IPS-20b (cell line): ENCODE data around the gene ERCC2.
"Not testable (repeated sequence)": the region's sequence is repeated elsewhere in the genome, so short reads cannot be mapped to it uniquely, and the experiment has no call there.

Experiments
- H3K27ac ChIP-seq: one replicate; pipeline ENCODE4 v1.5.1; 2013; ENCODE audit warnings: low read length
- H3K27me3 ChIP-seq: 2 replicates; pipeline ENCODE4 v1.6.1; 2013; ENCODE audit warnings: mild to moderate bottlenecking, low read length, inconsistent platforms; ENCODE audit not compliant: insufficient read depth
- H3K36me3 ChIP-seq: 2 replicates; pipeline ENCODE4 v1.6.1; 2013; ENCODE audit warnings: low read depth, mild to moderate bottlenecking, inconsistent platforms, low read length, moderate library complexity; ENCODE audit not compliant: insufficient read depth
- H3K4me1 ChIP-seq: 2 replicates; pipeline ENCODE4 v1.6.1; 2013; ENCODE audit warnings: mild to moderate bottlenecking, control low read depth, inconsistent platforms, low read length, moderate library complexity; ENCODE audit not compliant: insufficient read depth
- H3K4me3 ChIP-seq: 2 replicates; pipeline ENCODE4 v1.5.1; 2013; ENCODE audit warnings: mild to moderate bottlenecking, low read length, inconsistent platforms
- H3K9ac ChIP-seq: 2 replicates; pipeline ENCODE4 v1.6.1; 2013; ENCODE audit warnings: low read depth, mild to moderate bottlenecking, inconsistent platforms, low read length, moderate library complexity
- H3K9me3 ChIP-seq: 2 replicates; pipeline ENCODE4 v1.6.1; 2013; ENCODE audit warnings: mild to moderate bottlenecking, low read depth, low read length, inconsistent platforms; ENCODE audit not compliant: insufficient read depth

The ERCC2 gene

GRCh38 chr19:45370410-45371204, at the start of gene ERCC2:
TSS of gene ERCC2 (minus strand) at chr19:45370573. CDS start at chr19:45370540, 33 bp downstream.
- peak within 1 kb of the TSS; percentile 87 for H3K4me3 ChIP-seq
- H3K36me3 ChIP-seq = peaks cover 21% of the 10 kb centered on the region
- no peaks in the 10 kb centered on the region for H3K9me3 ChIP-seq
- peak within 1 kb of the TSS; percentile 86 for H3K9ac ChIP-seq
- no peak within 1 kb of the TSS for H3K27ac ChIP-seq
- no peaks in the 10 kb centered on the region for H3K4me1 ChIP-seq
- H3K27me3 ChIP-seq = no peaks in the 10 kb centered on the region

GRCh38 chr19:45419895-45420294, 49.5 kb upstream of the ERCC2 start:
- H3K4me3 ChIP-seq = no peak overlapping the region
- H3K9ac ChIP-seq = no peak overlapping the region
- H3K4me1 ChIP-seq = no peaks in the 10 kb centered on the region; the same call in 1 of the 2 replicates
- H3K27me3 ChIP-seq = no peaks in the 10 kb centered on the region
- no peaks in the 10 kb centered on the region for H3K9me3 ChIP-seq
- H3K36me3 ChIP-seq = peaks cover 21% of the 10 kb centered on the region
- no peak overlapping the region for H3K27ac ChIP-seq

GRCh38 chr19:45419396-45419795, 49.0 kb upstream of the ERCC2 start:
- H3K4me3 ChIP-seq = no peak overlapping the region
- no peaks in the 10 kb centered on the region for H3K9me3 ChIP-seq
- H3K36me3 ChIP-seq = peaks cover 26% of the 10 kb centered on the region
- H3K4me1 ChIP-seq = no peaks in the 10 kb centered on the region; the same call in 1 of the 2 replicates
- no peak overlapping the region for H3K27ac ChIP-seq
- no peak overlapping the region for H3K9ac ChIP-seq
- no peaks in the 10 kb centered on the region for H3K27me3 ChIP-seq

DNA sequence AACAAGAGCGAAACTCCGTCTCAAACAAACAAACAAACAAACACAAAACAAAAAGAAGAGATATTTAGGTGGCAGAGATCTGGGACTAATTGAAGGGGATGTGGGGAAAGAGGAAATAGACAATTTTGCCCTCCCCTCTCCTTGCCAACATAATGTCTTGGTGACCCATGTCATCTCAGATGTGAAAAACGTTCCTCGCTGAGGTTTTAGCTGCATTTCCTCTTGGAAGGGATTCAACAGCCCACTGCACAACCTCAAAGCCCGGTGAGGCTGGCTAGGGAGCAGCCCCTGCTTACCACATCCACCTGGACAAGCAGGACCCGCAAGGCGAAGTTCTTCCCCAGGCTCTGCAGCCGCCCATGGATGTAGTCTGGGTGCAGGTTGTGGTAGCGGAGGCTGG, 48.4 kb upstream of the ERCC2 start:
- H3K4me1 ChIP-seq = no peaks in the 10 kb centered on the region
- H3K9ac ChIP-seq = no peak overlapping the region
- H3K27ac ChIP-seq = no peak overlapping the region
- no peaks in the 10 kb centered on the region for H3K27me3 ChIP-seq
- H3K9me3 ChIP-seq = no peaks in the 10 kb centered on the region
- peaks cover 31% of the 10 kb centered on the region for H3K36me3 ChIP-seq
- H3K4me3 ChIP-seq = no peak overlapping the region

GRCh38 chr19:45417151-45417550, 46.8 kb upstream of the ERCC2 start:
- H3K9ac ChIP-seq = no peak overlapping the region
- H3K36me3 ChIP-seq = peaks cover 45% of the 10 kb centered on the region
- H3K27ac ChIP-seq = no peak overlapping the region
- no peaks in the 10 kb centered on the region for H3K9me3 ChIP-seq
- H3K4me1 ChIP-seq = no peaks in the 10 kb centered on the region
- H3K4me3 ChIP-seq = no peak overlapping the region
- no peaks in the 10 kb centered on the region for H3K27me3 ChIP-seq

GRCh38 chr19:45414468-45414867, 44.1 kb upstream of the ERCC2 start:
- H3K27me3 ChIP-seq = no peaks in the 10 kb centered on the region
- H3K9me3 ChIP-seq = no peaks in the 10 kb centered on the region
- H3K4me3 ChIP-seq = no peak overlapping the region
- no peaks in the 10 kb centered on the region for H3K4me1 ChIP-seq
- peaks cover 50% of the 10 kb centered on the region for H3K36me3 ChIP-seq
- no peak overlapping the region for H3K9ac ChIP-seq
- H3K27ac ChIP-seq = no peak overlapping the region

- H3K27ac ChIP-seq = no peak overlapping the region
- H3K9ac ChIP-seq = no peak overlapping the region
- H3K4me1 ChIP-seq = no peaks in the 10 kb centered on the region
- no peaks in the 10 kb centered on the region for H3K9me3 ChIP-seq
- H3K4me3 ChIP-seq = no peak overlapping the region
- H3K36me3 ChIP-seq = peaks cover 57% of the 10 kb centered on the region
- H3K27me3 ChIP-seq = no peaks in the 10 kb centered on the region
Measured at GRCh38 chr19:45413497-45413896, 43.1 kb upstream of the ERCC2 start.

- not testable (repeated sequence) for H3K27me3 ChIP-seq, H3K4me1 ChIP-seq, H3K9ac ChIP-seq, H3K4me3 ChIP-seq, H3K9me3 ChIP-seq, H3K27ac ChIP-seq
- peaks cover 47% of the 10 kb centered on the region for H3K36me3 ChIP-seq
Measured at GRCh38 chr19:45410330-45410729, 40.0 kb upstream of the ERCC2 start.

DNA sequence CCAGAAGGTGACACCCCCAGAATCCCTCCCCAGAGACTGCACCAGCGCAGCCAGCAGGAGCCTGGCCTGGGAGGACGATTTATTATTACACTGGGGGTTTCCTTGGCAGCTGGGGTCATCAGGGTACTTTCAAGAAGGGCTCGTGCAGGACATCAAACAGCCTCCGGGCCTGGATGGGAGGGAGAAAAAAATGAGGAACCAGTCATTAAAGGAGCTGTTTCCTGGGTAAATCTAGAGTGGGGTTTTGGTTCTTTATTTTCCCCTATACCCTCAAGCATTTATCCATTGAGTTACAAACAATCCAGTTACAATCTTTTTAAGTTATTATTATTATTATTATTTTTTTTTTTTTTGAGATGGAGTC, 39.2 kb upstream of the ERCC2 start:
- Histone ChIP-seq H3K27me3 (peaks cover 7% of the 10 kb centered on the region), H3K4me3 (no peak overlapping the region), H3K4me1 (no peaks in the 10 kb centered on the region), H3K27ac (no peak overlapping the region), H3K9ac (no peak overlapping the region), H3K9me3 (no peaks in the 10 kb centered on the region), H3K36me3 (peaks cover 43% of the 10 kb centered on the region)

GRCh38 chr19:45408830-45409556, 38.6 kb upstream of the ERCC2 start:
- Histone ChIP-seq H3K4me3 (no peak overlapping the region), H3K9ac (no peak overlapping the region), H3K36me3 (peaks cover 38% of the 10 kb centered on the region), H3K4me1 (no peaks in the 10 kb centered on the region; the same call in 1 of the 2 replicates), H3K27me3 (peaks cover 12% of the 10 kb centered on the region), H3K27ac (no peak overlapping the region), H3K9me3 (no peaks in the 10 kb centered on the region)

- Histone ChIP-seq H3K4me3 (no peak overlapping the region), H3K36me3 (peaks cover 30% of the 10 kb centered on the region), H3K9ac (no peak overlapping the region), H3K4me1 (peaks cover 6% of the 10 kb centered on the region), H3K9me3 (no peaks in the 10 kb centered on the region), H3K27me3 (peaks cover 21% of the 10 kb centered on the region), H3K27ac (no peak overlapping the region)
Measured at GRCh38 chr19:45408121-45408520, 37.7 kb upstream of the ERCC2 start.

- H3K4me1 ChIP-seq, H3K9me3 ChIP-seq, H3K27ac ChIP-seq: not testable (repeated sequence)
- H3K9ac ChIP-seq = peak overlapping the region; percentile 98; the same call in 1 of the 2 replicates
- H3K36me3 ChIP-seq = peaks cover 24% of the 10 kb centered on the region; the same call in 1 of the 2 replicates
- H3K27me3 ChIP-seq = peaks cover 26% of the 10 kb centered on the region
- peak overlapping the region; percentile 84 for H3K4me3 ChIP-seq
Measured at GRCh38 chr19:45407585-45407984, 37.2 kb upstream of the ERCC2 start.
